Measurements from ENCODE around the gene SLC16A12. TPM values are rescaled to one million over a fixed set of nuclear protein-coding genes. Genes with fewer than 3 reads are reported as not detected.
"Not testable (repeated sequence)": the region's sequence is repeated elsewhere in the genome, so short reads cannot be mapped to it uniquely, and the experiment has no call there.

Gene SLC16A12
- total RNA-seq, 4 donors from 2014 or later = 0.72 to 5.8 (median 3.0) TPM

- peak; percentile 52 for ATAC-seq (ENCODE audit: low FRiP score)
- TF ChIP-seq CTCF (IDR thresholded peaks at IDR 0.05) = no peak
- DNase-seq (ENCODE audit: low spot score) = no peak
Measured at GRCh38 chr10:89392974-89393373, 142.4 kb downstream of the SLC16A12 start.

GRCh38 chr10:89391907-89392756 is 143.3 kb downstream of the SLC16A12 start, which contains the start of gene IFIT1:
IFIT1 (plus strand) TSS chr10:89392623; CDS start chr10:89392713, 90 bp downstream.
- ATAC-seq (ENCODE audit: low FRiP score) = peak; percentile 84
- DNase-seq (ENCODE audit: low spot score) = no peak
- no peak for TF ChIP-seq CTCF (IDR thresholded peaks at IDR 0.05)

- DNase-seq (ENCODE audit: low spot score); ATAC-seq (ENCODE audit: low FRiP score): not testable (repeated sequence)
Measured at GRCh38 chr10:89391226-89391576, 144.2 kb downstream of the SLC16A12 start.

- ATAC-seq (ENCODE audit: low FRiP score) (no peak), DNase-seq (ENCODE audit: low spot score) (no peak)
- no peak for TF ChIP-seq CTCF (IDR thresholded peaks at IDR 0.05)
Measured at GRCh38 chr10:89390476-89391225, 144.7 kb downstream of the SLC16A12 start.

GRCh38 chr10:89389254-89389653 is 146.1 kb downstream of the SLC16A12 start:
- ATAC-seq (ENCODE audit: low FRiP score) = no peak
- no peak for DNase-seq (ENCODE audit: low spot score)
- TF ChIP-seq CTCF (IDR thresholded peaks at IDR 0.05) = no peak

GRCh38 chr10:89388806-89389205 is 146.6 kb downstream of the SLC16A12 start:
- DNase-seq (ENCODE audit: low spot score) (no peak), ATAC-seq (ENCODE audit: low FRiP score) (no peak)

More at GRCh38 chr10:89388806-89389205, 146.6 kb downstream of the SLC16A12 start:
- no peak for TF ChIP-seq CTCF (IDR thresholded peaks at IDR 0.05)
